ENCODE data around the gene RNF121. TPM values are rescaled to one million over a fixed set of nuclear protein-coding genes. Genes with fewer than 3 reads are reported as not detected.

RNF121 gene
- total and polyA plus RNA-seq, 2 of the 13 experiments (the other 11 are each of a cell fraction or from before 2014, with no cell fraction given): 28.6 to 44.3 TPM

DNA sequence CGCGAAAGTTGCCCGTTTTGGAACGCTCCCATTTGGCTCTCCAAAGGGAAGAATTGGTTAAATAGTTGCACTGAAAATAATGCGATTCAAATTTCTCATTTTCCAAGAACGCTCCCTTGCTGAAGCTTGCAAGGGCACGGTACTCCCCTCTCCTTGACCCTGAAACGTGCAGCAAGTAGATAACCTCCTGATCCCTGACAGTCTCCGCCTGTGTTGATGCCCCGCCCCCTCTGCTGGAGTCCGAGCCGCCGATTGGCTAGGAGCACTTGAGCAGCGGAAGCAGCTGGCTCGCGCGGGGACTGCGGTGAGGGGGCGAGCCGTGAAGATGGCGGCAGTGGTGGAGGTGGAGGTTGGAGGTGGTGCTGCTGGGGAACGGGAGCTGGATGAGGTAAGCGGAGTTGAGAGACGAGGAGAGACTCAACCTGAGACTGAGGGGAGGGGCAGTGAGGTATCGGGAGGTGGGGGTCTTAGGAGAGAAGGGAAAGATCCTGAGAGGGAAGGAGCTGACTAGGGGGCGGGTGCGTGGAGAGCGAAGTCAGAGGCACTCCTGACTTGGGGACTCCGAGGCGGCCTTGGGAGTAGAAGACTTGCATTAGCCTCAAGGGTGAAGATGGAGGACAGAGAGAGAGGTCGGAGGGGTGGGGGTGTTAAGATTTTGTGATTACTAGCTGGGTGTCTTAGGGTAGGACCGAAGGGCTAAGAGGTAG, at the start of gene RNF121 (continued):
- TF ChIP-seq, protein P1, sequence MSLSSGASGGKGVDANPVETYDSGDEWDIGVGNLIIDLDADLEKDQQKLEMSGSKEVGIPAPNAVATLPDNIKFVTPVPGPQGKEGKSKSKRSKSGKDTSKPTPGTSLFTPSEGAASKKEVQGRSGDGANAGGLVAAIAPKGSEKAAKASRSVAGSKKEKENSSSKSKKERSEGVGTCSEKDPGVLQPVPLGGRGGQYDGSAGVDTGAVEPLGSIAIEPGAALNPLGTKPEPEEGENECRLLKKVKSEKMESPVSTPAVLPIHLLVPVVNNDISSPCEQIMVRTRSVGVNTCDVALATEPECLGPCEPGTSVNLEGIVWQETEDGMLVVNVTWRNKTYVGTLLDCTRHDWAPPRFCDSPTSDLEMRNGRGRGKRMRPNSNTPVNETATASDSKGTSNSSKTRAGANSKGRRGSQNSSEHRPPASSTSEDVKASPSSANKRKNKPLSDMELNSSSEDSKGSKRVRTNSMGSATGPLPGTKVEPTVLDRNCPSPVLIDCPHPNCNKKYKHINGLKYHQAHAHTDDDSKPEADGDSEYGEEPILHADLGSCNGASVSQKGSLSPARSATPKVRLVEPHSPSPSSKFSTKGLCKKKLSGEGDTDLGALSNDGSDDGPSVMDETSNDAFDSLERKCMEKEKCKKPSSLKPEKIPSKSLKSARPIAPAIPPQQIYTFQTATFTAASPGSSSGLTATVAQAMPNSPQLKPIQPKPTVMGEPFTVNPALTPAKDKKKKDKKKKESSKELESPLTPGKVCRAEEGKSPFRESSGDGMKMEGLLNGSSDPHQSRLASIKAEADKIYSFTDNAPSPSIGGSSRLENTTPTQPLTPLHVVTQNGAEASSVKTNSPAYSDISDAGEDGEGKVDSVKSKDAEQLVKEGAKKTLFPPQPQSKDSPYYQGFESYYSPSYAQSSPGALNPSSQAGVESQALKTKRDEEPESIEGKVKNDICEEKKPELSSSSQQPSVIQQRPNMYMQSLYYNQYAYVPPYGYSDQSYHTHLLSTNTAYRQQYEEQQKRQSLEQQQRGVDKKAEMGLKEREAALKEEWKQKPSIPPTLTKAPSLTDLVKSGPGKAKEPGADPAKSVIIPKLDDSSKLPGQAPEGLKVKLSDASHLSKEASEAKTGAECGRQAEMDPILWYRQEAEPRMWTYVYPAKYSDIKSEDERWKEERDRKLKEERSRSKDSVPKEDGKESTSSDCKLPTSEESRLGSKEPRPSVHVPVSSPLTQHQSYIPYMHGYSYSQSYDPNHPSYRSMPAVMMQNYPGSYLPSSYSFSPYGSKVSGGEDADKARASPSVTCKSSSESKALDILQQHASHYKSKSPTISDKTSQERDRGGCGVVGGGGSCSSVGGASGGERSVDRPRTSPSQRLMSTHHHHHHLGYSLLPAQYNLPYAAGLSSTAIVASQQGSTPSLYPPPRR (CRISPR knock-in tag; IDR thresholded peaks at IDR 0.05; ENCODE audit: borderline replicate concordance): no peak; the same call in 1 of the 2 replicates
- TF ChIP-seq NFKBIZ (CRISPR knock-in tag; IDR thresholded peaks at IDR 0.05): no peak
- no peak for TF ChIP-seq ZNF138 (CRISPR knock-in tag; IDR thresholded peaks at IDR 0.05; ENCODE audit: low read depth)
- no peak for TF ChIP-seq ZNF674 (CRISPR knock-in tag; IDR thresholded peaks at IDR 0.05; ENCODE audit: low read depth)
- TF ChIP-seq ZNF510 (CRISPR knock-in tag; IDR thresholded peaks at IDR 0.05; ENCODE audit: low read depth): no peak
- TF ChIP-seq FOXA3 (CRISPR knock-in tag; IDR thresholded peaks at IDR 0.05): peak; percentile 46
- 0 out of 2 replicates have a peak, but pooled peaks have one; percentile 3 for TF ChIP-seq NKX3-1 (CRISPR knock-in tag; IDR thresholded peaks at IDR 0.05)
- TF ChIP-seq ZSCAN12 (CRISPR knock-in tag; IDR thresholded peaks at IDR 0.05): no peak
- no peak for TF ChIP-seq CBX2 (IDR thresholded peaks at IDR 0.05; ENCODE audit: low read depth, low read length)
- no peak for TF ChIP-seq CBX2 (CRISPR knock-in tag; IDR thresholded peaks at IDR 0.05; ENCODE audit: low read depth)
- no peak for TF ChIP-seq ZNF337 (CRISPR knock-in tag; IDR thresholded peaks at IDR 0.05; ENCODE audit: borderline replicate concordance, low read depth)
- no peak for TF ChIP-seq ZNF777 (CRISPR knock-in tag; IDR thresholded peaks at IDR 0.05)
- no peak for TF ChIP-seq ZNF720 (CRISPR knock-in tag; IDR thresholded peaks at IDR 0.05)
- peak; percentile 59 for TF ChIP-seq HOXA3 (CRISPR knock-in tag; IDR thresholded peaks at IDR 0.05)
- TF ChIP-seq FOSL2 (CRISPR knock-in tag; IDR thresholded peaks at IDR 0.05): peak; percentile 28; the same call in 1 of the 2 replicates
- TF ChIP-seq ZNF616 (CRISPR knock-in tag; IDR thresholded peaks at IDR 0.05; ENCODE audit: low read depth): 0 out of 2 replicates have a peak, but pooled peaks have one; percentile 60
- TF ChIP-seq PHF21A (CRISPR knock-in tag; IDR thresholded peaks at IDR 0.05): no peak
- TF ChIP-seq ZMYM4 (CRISPR knock-in tag; IDR thresholded peaks at IDR 0.05): peak; percentile 49; the same call in 1 of the 2 replicates
- TF ChIP-seq, protein P2, sequence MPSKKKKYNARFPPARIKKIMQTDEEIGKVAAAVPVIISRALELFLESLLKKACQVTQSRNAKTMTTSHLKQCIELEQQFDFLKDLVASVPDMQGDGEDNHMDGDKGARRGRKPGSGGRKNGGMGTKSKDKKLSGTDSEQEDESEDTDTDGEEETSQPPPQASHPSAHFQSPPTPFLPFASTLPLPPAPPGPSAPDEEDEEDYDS (CRISPR knock-in tag; IDR thresholded peaks at IDR 0.05): peak; percentile 69
- no peak for TF ChIP-seq ZNF333 (CRISPR knock-in tag; IDR thresholded peaks at IDR 0.05; ENCODE audit: borderline replicate concordance)
- TF ChIP-seq SAFB2 (CRISPR knock-in tag; IDR thresholded peaks at IDR 0.05; ENCODE audit: borderline replicate concordance, low read depth): no peak
- no peak for TF ChIP-seq ZNF883 (CRISPR knock-in tag; IDR thresholded peaks at IDR 0.05; ENCODE audit: not compliant biosample characterization)
- 0 out of 2 replicates have a peak, but pooled peaks have one; percentile 8 for TF ChIP-seq ZFX (CRISPR knock-in tag; IDR thresholded peaks at IDR 0.05; ENCODE audit: low read depth)
- no peak for TF ChIP-seq AGO1 (IDR thresholded peaks at IDR 0.05; ENCODE audit: low read depth, low read length, poor library complexity, severe bottlenecking)
- TF ChIP-seq ZNF678 (CRISPR knock-in tag; IDR thresholded peaks at IDR 0.05): no peak

All from HepG2 (cell line).